SU-DHL-6 (cell line): ENCODE measurements around the gene SNTB2.

ENCODE experiments used
- H2AFZ ChIP-seq: fragments of 200-600 bp; sonication (generic); 2 replicates; pipeline ENCODE4 v1.6.1; 2014; ENCODE audit warnings: low read depth, mild to moderate bottlenecking, moderate library complexity, mixed read lengths, antibody characterized with exemption, low read length; ENCODE audit not compliant: severe bottlenecking
- H3F3A ChIP-seq: fragments of 200-600 bp; shearing (Covaris generic); 2 replicates; pipeline ENCODE4 v1.6.0; 2016; ENCODE audit warnings: antibody characterized with exemption, mild to moderate bottlenecking; ENCODE audit not compliant: insufficient read depth
- H3K27ac ChIP-seq: fragments of 200-600 bp; sonication (generic); 2 replicates; pipeline ENCODE4 v1.5.1; 2016; ENCODE audit warnings: low read depth, mild to moderate bottlenecking, low read length, moderate library complexity, mixed read lengths
- H3K27me3 ChIP-seq: fragments of 200-600 bp; sonication (generic), shearing (Covaris generic); 2 replicates; pipeline ENCODE4 v1.6.0; 2014; ENCODE audit warnings: mild to moderate bottlenecking, low read length
- H3K36me3 ChIP-seq: fragments of 200-600 bp; sonication (generic); 2 replicates; pipeline ENCODE4 v1.6.1; 2014; ENCODE audit warnings: mild to moderate bottlenecking, low read length, mixed read lengths
- H3K4me2 ChIP-seq: fragments of 300-600, 200-600 bp; shearing (Covaris generic), sonication (generic); 2 replicates; pipeline ENCODE4 v1.6.0; 2014; ENCODE audit warnings: low read length, low read depth, mild to moderate bottlenecking; ENCODE audit not compliant: poor library complexity, severe bottlenecking
- H3K4me3 ChIP-seq: fragments of 200-600 bp; sonication (generic); 2 replicates; pipeline ENCODE4 v1.5.1; 2014; ENCODE audit warnings: antibody characterized with exemption, low read length, mild to moderate bottlenecking, mixed read lengths; ENCODE audit not compliant: insufficient read depth, poor library complexity, severe bottlenecking
- H3K79me2 ChIP-seq: fragments of 200-600 bp; sonication (generic); 2 replicates; pipeline ENCODE4 v1.6.1; 2014; ENCODE audit warnings: mild to moderate bottlenecking, low read length, moderate library complexity; ENCODE audit not compliant: insufficient read depth
- H3K9ac ChIP-seq: fragments of 200-600 bp; sonication (generic); 2 replicates; pipeline ENCODE4 v1.7.0; 2014; ENCODE audit warnings: mild to moderate bottlenecking, low read length
- H3K9me2 ChIP-seq: fragments of 200-600 bp; sonication (generic); replicated peaks from 2 replicates; pipeline ENCODE4 v1.6.1; 2014; ENCODE audit warnings: low read length; ENCODE audit not compliant: insufficient read depth
- H3K9me3 ChIP-seq: fragments of 200-600 bp; sonication (generic); 2 replicates; pipeline ENCODE4 v1.6.1; 2014; ENCODE audit warnings: low read length, mixed read lengths; ENCODE audit not compliant: insufficient read depth
- H4K20me1 ChIP-seq: fragments of 200-600 bp; sonication (generic); 2 replicates; pipeline ENCODE4 v1.6.1; 2014; ENCODE audit warnings: low read depth, mild to moderate bottlenecking, antibody characterized with exemption, low read length, moderate library complexity, mixed read lengths
- EZH2phosphoT487 ChIP-seq: fragments of 200-600 bp; sonication (generic), shearing (Covaris generic); conservative IDR thresholded peaks from 2 replicates; pipeline ENCODE4 v1.6.1; 2018; ENCODE audit warnings: mild to moderate bottlenecking, antibody characterized with exemption, low read length, moderate library complexity, mixed read lengths
- TF ChIP-seq, protein P1 (sequence below): fragments of 200-600 bp; sonication (generic); IDR thresholded peaks from one replicate; pipeline ENCODE4 v1.5.1; 2017; ENCODE audit warnings: antibody characterized with exemption, mild to moderate bottlenecking, low read length, moderate library complexity; ENCODE audit not compliant: insufficient read depth, poor library complexity, severe bottlenecking

Gene SNTB2

DNA sequence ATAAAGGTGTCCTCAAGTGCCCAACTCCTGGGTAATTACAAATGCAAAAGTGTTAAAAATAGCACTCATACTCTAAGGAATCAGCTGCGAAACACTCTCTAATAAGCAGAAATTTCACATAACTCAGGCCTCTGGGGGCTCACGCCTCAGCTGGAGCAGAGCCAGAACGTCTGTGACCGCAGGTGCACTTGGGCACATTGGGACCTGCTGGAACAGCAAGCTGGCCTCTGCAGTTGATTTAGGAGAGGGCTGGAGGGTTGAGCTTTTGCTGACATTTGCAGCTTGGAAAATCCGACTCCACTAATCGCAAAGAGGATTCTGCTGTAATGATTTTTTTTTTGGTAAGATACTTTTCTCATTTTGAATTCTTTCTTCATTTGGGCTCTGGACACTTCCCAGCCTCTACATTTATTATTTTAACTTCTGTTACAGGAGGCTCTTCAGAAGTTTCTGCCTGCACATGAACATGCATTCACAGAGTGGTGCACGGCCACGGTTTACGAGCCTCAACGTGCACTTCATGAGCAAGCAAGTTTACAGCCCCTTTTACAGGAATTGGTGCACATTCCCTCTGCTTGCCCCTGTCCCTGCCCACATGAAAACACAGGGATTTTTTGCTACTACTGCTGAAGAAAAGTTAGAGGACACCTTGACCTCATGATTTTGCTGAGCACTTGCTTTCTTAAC lies 4.1 kb upstream of the SNTB2 start:
- no peak overlapping the region for H3K4me2 ChIP-seq
- no peak overlapping the region for H3K27ac ChIP-seq
- TF ChIP-seq EZH2phosphoT487: no peak
- TF ChIP-seq, protein P1, sequence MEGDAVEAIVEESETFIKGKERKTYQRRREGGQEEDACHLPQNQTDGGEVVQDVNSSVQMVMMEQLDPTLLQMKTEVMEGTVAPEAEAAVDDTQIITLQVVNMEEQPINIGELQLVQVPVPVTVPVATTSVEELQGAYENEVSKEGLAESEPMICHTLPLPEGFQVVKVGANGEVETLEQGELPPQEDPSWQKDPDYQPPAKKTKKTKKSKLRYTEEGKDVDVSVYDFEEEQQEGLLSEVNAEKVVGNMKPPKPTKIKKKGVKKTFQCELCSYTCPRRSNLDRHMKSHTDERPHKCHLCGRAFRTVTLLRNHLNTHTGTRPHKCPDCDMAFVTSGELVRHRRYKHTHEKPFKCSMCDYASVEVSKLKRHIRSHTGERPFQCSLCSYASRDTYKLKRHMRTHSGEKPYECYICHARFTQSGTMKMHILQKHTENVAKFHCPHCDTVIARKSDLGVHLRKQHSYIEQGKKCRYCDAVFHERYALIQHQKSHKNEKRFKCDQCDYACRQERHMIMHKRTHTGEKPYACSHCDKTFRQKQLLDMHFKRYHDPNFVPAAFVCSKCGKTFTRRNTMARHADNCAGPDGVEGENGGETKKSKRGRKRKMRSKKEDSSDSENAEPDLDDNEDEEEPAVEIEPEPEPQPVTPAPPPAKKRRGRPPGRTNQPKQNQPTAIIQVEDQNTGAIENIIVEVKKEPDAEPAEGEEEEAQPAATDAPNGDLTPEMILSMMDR: no peak

DNA sequence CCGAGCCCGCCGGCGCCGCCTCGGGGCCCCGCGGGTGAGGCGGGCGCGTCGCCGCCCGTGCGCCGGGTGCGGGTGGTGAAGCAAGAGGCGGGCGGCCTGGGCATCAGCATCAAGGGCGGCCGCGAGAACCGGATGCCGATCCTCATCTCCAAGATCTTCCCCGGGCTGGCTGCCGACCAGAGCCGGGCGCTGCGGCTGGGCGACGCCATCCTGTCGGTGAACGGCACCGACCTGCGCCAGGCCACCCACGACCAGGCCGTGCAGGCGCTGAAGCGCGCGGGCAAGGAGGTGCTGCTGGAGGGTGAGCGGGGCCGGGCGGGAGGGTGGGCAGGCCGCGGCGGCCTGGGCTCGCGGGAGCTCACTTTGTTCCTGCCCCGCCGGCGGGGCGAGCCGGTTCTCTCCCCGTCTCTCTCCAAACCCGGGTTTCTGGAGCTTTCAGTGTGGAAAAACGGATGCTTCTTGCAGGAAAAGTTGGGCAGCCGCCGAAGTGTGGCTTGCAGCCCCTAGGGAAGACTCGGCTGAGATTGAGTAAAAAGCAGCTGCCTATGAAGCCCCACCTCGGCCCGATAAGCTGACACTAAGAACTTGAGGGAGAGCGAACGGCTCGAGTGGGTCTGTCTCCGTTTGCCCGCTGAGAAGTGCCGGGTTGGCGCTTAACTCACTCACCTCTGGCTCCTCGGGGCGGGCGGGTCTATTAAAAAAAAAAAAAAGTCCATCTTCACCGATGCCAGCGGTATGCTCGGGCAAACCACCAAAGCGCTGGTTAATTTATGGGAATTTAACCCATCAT lies 677 bp downstream of the SNTB2 start:
- H4K20me1 ChIP-seq: 0 out of 2 replicates have a peak, but pooled peaks cover 5% of the 10 kb centered on the region
- peaks cover 46% of the 10 kb centered on the region for H3K79me2 ChIP-seq
- peak overlapping the region; percentile 80 for H3K9ac ChIP-seq
- H3K9me2 ChIP-seq: no peaks in the 10 kb centered on the region
- no peaks in the 10 kb centered on the region for H3K9me3 ChIP-seq
- peak overlapping the region; percentile 98 for H3K4me2 ChIP-seq
- peaks cover 35% of the 10 kb centered on the region for H3F3A ChIP-seq
- no peaks in the 10 kb centered on the region for H3K36me3 ChIP-seq
- peak overlapping the region; percentile 94 for H3K4me3 ChIP-seq
- H3K27me3 ChIP-seq: no peaks in the 10 kb centered on the region
- TF ChIP-seq EZH2phosphoT487: no peak
- TF ChIP-seq, protein P1: no peak
- no peak overlapping the region for H2AFZ ChIP-seq
- H3K27ac ChIP-seq: peak overlapping the region; percentile 90

More for the DNA sequence above, 4.1 kb upstream of the SNTB2 start:
- Histone ChIP-seq H4K20me1 (no peaks in the 10 kb centered on the region), H3K9me2 (no peaks in the 10 kb centered on the region), H3K79me2 (0 out of 2 replicates have a peak, but pooled peaks cover 2% of the 10 kb centered on the region), H3K9ac (no peak overlapping the region), H3F3A (peaks cover 11% of the 10 kb centered on the region), H3K4me3 (no peak overlapping the region), H2AFZ (no peak overlapping the region), H3K36me3 (no peaks in the 10 kb centered on the region), H3K27me3 (no peaks in the 10 kb centered on the region), H3K9me3 (no peaks in the 10 kb centered on the region)

DNA sequence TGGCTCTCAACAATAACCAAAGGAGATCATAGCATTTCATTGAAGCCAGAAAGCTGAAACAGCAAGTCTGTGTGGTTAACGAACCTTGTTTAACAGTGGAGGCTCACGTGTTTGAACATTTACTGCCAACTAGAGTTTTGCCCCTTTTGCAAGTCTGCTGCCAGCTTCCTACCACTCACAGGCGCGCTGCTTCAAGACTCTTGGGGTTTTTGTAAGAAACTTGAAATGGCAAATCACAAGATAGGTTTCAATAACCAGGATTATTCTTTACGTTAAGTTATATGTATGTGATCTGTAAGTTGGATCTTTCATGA lies 1.2 kb downstream of the SNTB2 start:
- H3K4me3 ChIP-seq: peak overlapping the region; percentile 94
- peak overlapping the region; percentile 80 for H3K9ac ChIP-seq
- no peaks in the 10 kb centered on the region for H3K36me3 ChIP-seq
- no peak overlapping the region for H2AFZ ChIP-seq
- 0 out of 2 replicates have a peak, but pooled peaks cover 8% of the 10 kb centered on the region for H4K20me1 ChIP-seq
- TF ChIP-seq EZH2phosphoT487: no peak
- TF ChIP-seq, protein P1: no peak
- no peaks in the 10 kb centered on the region for H3K9me2 ChIP-seq
- no peaks in the 10 kb centered on the region for H3K9me3 ChIP-seq
- H3K27me3 ChIP-seq: no peaks in the 10 kb centered on the region
- peaks cover 36% of the 10 kb centered on the region for H3F3A ChIP-seq
- peak overlapping the region; percentile 98 for H3K4me2 ChIP-seq
- peaks cover 51% of the 10 kb centered on the region for H3K79me2 ChIP-seq
- H3K27ac ChIP-seq: peak overlapping the region; percentile 90
